ENCODE measurements around the gene RHBDL1. TPM values are rescaled to one million over a fixed set of nuclear protein-coding genes. Genes with fewer than 3 reads are reported as not detected.

The RHBDL1 gene
- total RNA-seq, 3 donors from 2014 or later (not counting 1 experiment from before 2014, with no cell fraction given) = 2.9 to 4.2 (median 4.2) TPM

GRCh38 chr16:694187-694862 lies 18.9 kb downstream of the RHBDL1 start:
- 2% methylated on average over 64 of the region's 64 CpGs for WGBS (ENCODE audit: insufficient coverage)
- no peaks in the 10 kb centered on the region for H3K36me3 ChIP-seq (ENCODE audit: control insufficient read depth, insufficient read depth, low read length)
- H3K27me3 Mint-ChIP-seq (ENCODE audit: low read depth in 2 of 2) = peaks cover 0 to 14% of the 10 kb centered on the region in 2 donors
- peaks cover 32% of the 10 kb centered on the region for H3K27me3 ChIP-seq (ENCODE audit: control insufficient read depth, insufficient read depth, low read length)
- peaks cover 41% of the 10 kb centered on the region for H3K4me1 ChIP-seq (ENCODE audit: control insufficient read depth, insufficient read depth, low read length)
- peak overlapping the region; percentile 24 for H3K4me3 ChIP-seq (ENCODE audit: low read length)
- no peak overlapping the region for H3K27ac Mint-ChIP-seq
- no peaks in the 10 kb centered on the region for H3K9me3 ChIP-seq (ENCODE audit: control insufficient read depth, insufficient read depth, low read length)
- H3K36me3 Mint-ChIP-seq = no peaks in the 10 kb centered on the region
- peak in 1 of 2 donors; percentile 53 for DNase-seq
- no peak for TF ChIP-seq CTCF (IDR thresholded peaks at IDR 0.05)
- no peaks in the 10 kb centered on the region for H3K9me3 Mint-ChIP-seq
- peak overlapping the region; percentile 53 for H3K4me3 Mint-ChIP-seq
- intact Hi-C loops (cut with micrococcal nuclease) = no loop called here
- no peak for ATAC-seq
- H3K27ac ChIP-seq (ENCODE audit: low read length) = no peak overlapping the region
- H3K4me1 Mint-ChIP-seq = peaks cover 10 to 21% of the 10 kb centered on the region in 2 donors

- WGBS (ENCODE audit: insufficient coverage) = 1% methylated on average over 37 of the region's 37 CpGs
- intact Hi-C loops (cut with micrococcal nuclease) = no loop called here
- peaks cover 41% of the 10 kb centered on the region for H3K4me1 ChIP-seq (ENCODE audit: control insufficient read depth, insufficient read depth, low read length)
- peaks cover 0 to 14% of the 10 kb centered on the region in 2 donors for H3K27me3 Mint-ChIP-seq (ENCODE audit: low read depth in 2 of 2)
- H3K9me3 ChIP-seq (ENCODE audit: control insufficient read depth, insufficient read depth, low read length) = no peaks in the 10 kb centered on the region
- no peak for TF ChIP-seq CTCF (IDR thresholded peaks at IDR 0.05)
- peaks cover 32% of the 10 kb centered on the region for H3K27me3 ChIP-seq (ENCODE audit: control insufficient read depth, insufficient read depth, low read length)
- no peaks in the 10 kb centered on the region for H3K36me3 ChIP-seq (ENCODE audit: control insufficient read depth, insufficient read depth, low read length)
- H3K4me1 Mint-ChIP-seq = peaks cover 10 to 17% of the 10 kb centered on the region in 2 donors
- no peak for DNase-seq
- no peak overlapping the region for H3K27ac ChIP-seq (ENCODE audit: low read length)
- no peak for ATAC-seq
- H3K36me3 Mint-ChIP-seq = no peaks in the 10 kb centered on the region
- H3K4me3 ChIP-seq (ENCODE audit: low read length) = peak overlapping the region; percentile 24
- H3K4me3 Mint-ChIP-seq = no peak overlapping the region
- no peak overlapping the region for H3K27ac Mint-ChIP-seq
- no peaks in the 10 kb centered on the region for H3K9me3 Mint-ChIP-seq
These were observed 19.4 kb downstream of the RHBDL1 start for GRCh38 chr16:694863-695354.

- no peaks in the 10 kb centered on the region for H3K36me3 Mint-ChIP-seq
- H3K4me3 Mint-ChIP-seq = peak overlapping the region; percentile 49
- H3K27me3 Mint-ChIP-seq (ENCODE audit: low read depth in 2 of 2) = peaks cover 0 to 17% of the 10 kb centered on the region in 2 donors
- intact Hi-C loops (cut with micrococcal nuclease) = no loop called here
- peaks cover 43% of the 10 kb centered on the region for H3K4me1 ChIP-seq (ENCODE audit: control insufficient read depth, insufficient read depth, low read length)
- H3K27me3 ChIP-seq (ENCODE audit: control insufficient read depth, insufficient read depth, low read length) = peaks cover 36% of the 10 kb centered on the region
- no peaks in the 10 kb centered on the region for H3K36me3 ChIP-seq (ENCODE audit: control insufficient read depth, insufficient read depth, low read length)
- H3K27ac ChIP-seq (ENCODE audit: low read length) = no peak overlapping the region
- H3K9me3 ChIP-seq (ENCODE audit: control insufficient read depth, insufficient read depth, low read length) = peaks cover 3% of the 10 kb centered on the region
- H3K4me3 ChIP-seq (ENCODE audit: low read length) = peak overlapping the region; percentile 38
- WGBS (ENCODE audit: insufficient coverage) = 2% methylated on average over 71 of the region's 71 CpGs
- H3K27ac Mint-ChIP-seq = no peak overlapping the region
- peak; percentile 41 to 62 (median 53) for ATAC-seq
- TF ChIP-seq CTCF (IDR thresholded peaks at IDR 0.05) = no peak
- DNase-seq = peak in 1 of 2 donors; percentile 81
- no peaks in the 10 kb centered on the region for H3K9me3 Mint-ChIP-seq
- peaks cover 4 to 12% of the 10 kb centered on the region in 2 donors for H3K4me1 Mint-ChIP-seq
These were observed 20.1 kb downstream of the RHBDL1 start for GRCh38 chr16:695355-696089.

Measured in natural killer cell (primary cell).